Smooth muscle cell (in vitro differentiated cells): Measurements from ENCODE around the gene GEMIN7. TPM values are rescaled to one million over a fixed set of nuclear protein-coding genes. Genes with fewer than 3 reads are reported as not detected.

ENCODE experiments used
- DNase-seq: peaks from one replicate; lab custom pipeline; 2025; ENCODE audit not compliant: unreplicated experiment; lab: John Stamatoyannopoulos, UW
- H2AFZ ChIP-seq: fragments of 200-600 bp; sonication (generic); 2 replicates; pipeline ENCODE4 v1.6.0; 2016; ENCODE audit warnings: antibody characterized with exemption, low read depth, mild to moderate bottlenecking
- H3F3A ChIP-seq: fragments of 200-600 bp; sonication (generic); 2 replicates; pipeline ENCODE4 v1.6.0; 2017; ENCODE audit warnings: antibody characterized with exemption, low read depth
- H3K27ac ChIP-seq: fragments of 200-600 bp; sonication (generic); 2 replicates; pipeline ENCODE4 v1.5.1; 2016; ENCODE audit warnings: low read depth, mild to moderate bottlenecking
- H3K27me3 ChIP-seq: fragments of 200-600 bp; sonication (generic); 2 replicates; pipeline ENCODE4 v1.6.1; 2016; ENCODE audit warnings: low read depth, mild to moderate bottlenecking
- H3K36me3 ChIP-seq: fragments of 200-600 bp; sonication (generic); 2 replicates; pipeline ENCODE4 v1.5.1; 2016; ENCODE audit warnings: low read depth
- H3K4me1 ChIP-seq: fragments of 200-600 bp; sonication (generic); 2 replicates; pipeline ENCODE4 v1.5.1; 2016; ENCODE audit warnings: low read depth
- H3K4me2 ChIP-seq: fragments of 200-600 bp; sonication (generic); 2 replicates; pipeline ENCODE4 v1.6.0; 2016; ENCODE audit warnings: mild to moderate bottlenecking
- H3K4me3 ChIP-seq: fragments of 200-600 bp; sonication (generic); 2 replicates; pipeline ENCODE4 v1.5.1; 2016; ENCODE audit warnings: mild to moderate bottlenecking
- H3K79me2 ChIP-seq: fragments of 200-600 bp; sonication (generic); 2 replicates; pipeline ENCODE4 v1.6.0; 2016; ENCODE audit warnings: low read depth, mild to moderate bottlenecking
- H3K9ac ChIP-seq: fragments of 200-600 bp; sonication (generic); 2 replicates; pipeline ENCODE4 v1.6.0; 2016; ENCODE audit warnings: low read depth
- H3K9me3 ChIP-seq: fragments of 200-600 bp; sonication (generic); replicated peaks from 2 replicates; pipeline ENCODE4 v1.5.1; 2016; ENCODE audit warnings: low read depth
- H4K20me1 ChIP-seq: fragments of 200-600 bp; sonication (generic); 2 replicates; pipeline ENCODE4 v1.6.0; 2016; ENCODE audit warnings: low read depth
- WGBS: methylation state at CpG from one replicate; pipeline ENCODE4 v1.1.7; 2016; ENCODE audit warnings: low lambda C conversion rate; 5-methylcytosine and 5-hydroxymethylcytosine counted together
- polyA plus RNA-seq: library from polyadenylated mRNA; unstranded; fragments of >200 nt; fragmentation: Nextera tagmentation; extraction: Ambion mirVana; gene quantifications from 2 replicates; pipeline ENCODE4 v1.2.1, GENCODE V29; 2016
- total RNA-seq: library from RNA; depleted of rRNA; stranded (reverse); fragments of >200 nt; gene quantifications from 2 replicates; pipeline ENCODE4 v1.2.3, GENCODE V29; 2014
- TF ChIP-seq, protein P1 (sequence below): fragments of 200-600 bp; sonication (generic); IDR thresholded peaks from 2 replicates; pipeline ENCODE4 v1.5.1; 2017; ENCODE audit warnings: borderline replicate concordance, mild to moderate bottlenecking, antibody characterized with exemption; ENCODE audit not compliant: insufficient read depth, poor library complexity, severe bottlenecking

GEMIN7 gene
- total and polyA plus RNA-seq, 2 experiments from 2014 or later: 50.6 to 67.0 TPM

DNA sequence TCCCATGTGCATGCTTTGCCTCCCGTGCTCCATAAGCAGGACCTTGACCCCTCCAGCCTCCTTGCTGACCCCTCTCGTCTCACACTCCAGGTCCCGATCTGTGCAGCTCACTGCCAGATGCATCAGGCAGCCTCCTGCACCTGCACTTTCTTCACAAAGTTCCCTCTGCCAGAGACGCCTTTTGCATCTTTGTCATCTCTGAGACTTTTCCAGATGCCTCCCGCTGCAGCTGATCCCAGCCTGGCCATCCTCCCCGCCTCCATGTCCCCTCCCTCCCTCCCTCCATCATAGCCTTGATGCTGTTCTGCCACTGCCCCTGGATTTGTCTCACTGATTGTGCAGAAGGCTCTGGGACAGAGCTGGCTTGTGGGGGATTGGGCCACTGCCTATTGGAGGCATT, 43.8 kb downstream of the GEMIN7 start:
- H3K36me3 ChIP-seq: no peaks in the 10 kb centered on the region
- H3K4me3 ChIP-seq: no peak overlapping the region
- 93% methylated on average over 5 of the region's 6 CpGs for WGBS
- no peaks in the 10 kb centered on the region for H3F3A ChIP-seq
- H3K79me2 ChIP-seq: peaks cover 70% of the 10 kb centered on the region
- TF ChIP-seq, protein P1, sequence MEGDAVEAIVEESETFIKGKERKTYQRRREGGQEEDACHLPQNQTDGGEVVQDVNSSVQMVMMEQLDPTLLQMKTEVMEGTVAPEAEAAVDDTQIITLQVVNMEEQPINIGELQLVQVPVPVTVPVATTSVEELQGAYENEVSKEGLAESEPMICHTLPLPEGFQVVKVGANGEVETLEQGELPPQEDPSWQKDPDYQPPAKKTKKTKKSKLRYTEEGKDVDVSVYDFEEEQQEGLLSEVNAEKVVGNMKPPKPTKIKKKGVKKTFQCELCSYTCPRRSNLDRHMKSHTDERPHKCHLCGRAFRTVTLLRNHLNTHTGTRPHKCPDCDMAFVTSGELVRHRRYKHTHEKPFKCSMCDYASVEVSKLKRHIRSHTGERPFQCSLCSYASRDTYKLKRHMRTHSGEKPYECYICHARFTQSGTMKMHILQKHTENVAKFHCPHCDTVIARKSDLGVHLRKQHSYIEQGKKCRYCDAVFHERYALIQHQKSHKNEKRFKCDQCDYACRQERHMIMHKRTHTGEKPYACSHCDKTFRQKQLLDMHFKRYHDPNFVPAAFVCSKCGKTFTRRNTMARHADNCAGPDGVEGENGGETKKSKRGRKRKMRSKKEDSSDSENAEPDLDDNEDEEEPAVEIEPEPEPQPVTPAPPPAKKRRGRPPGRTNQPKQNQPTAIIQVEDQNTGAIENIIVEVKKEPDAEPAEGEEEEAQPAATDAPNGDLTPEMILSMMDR: no peak
- H2AFZ ChIP-seq: no peak overlapping the region
- H4K20me1 ChIP-seq: peaks cover 99% of the 10 kb centered on the region
- H3K9ac ChIP-seq: no peak overlapping the region
- no peaks in the 10 kb centered on the region for H3K9me3 ChIP-seq
- no peak overlapping the region for H3K4me2 ChIP-seq
- H3K4me1 ChIP-seq: no peaks in the 10 kb centered on the region
- H3K27me3 ChIP-seq: no peaks in the 10 kb centered on the region
- DNase-seq: no peak
- no peak overlapping the region for H3K27ac ChIP-seq

DNA sequence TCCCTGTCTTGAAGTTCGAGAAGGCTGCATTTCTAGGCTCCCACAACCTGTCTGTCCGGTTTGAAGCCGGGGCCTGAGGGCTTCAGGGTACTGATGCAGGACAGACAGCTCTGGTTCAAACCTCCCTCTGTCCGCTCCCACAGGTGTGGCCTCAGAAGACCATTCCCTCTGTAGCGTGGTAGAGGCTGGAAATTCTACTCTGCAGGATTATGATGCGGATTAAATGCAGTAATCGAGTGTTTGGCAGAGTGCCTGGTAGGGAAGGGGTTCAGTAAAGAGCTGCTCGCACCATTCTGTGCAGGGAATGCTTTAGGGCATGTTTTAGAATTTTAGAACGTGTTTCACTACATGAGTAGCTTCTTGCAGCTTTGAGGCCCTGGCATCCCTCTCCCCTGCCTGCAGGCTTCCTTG, 44.4 kb downstream of the GEMIN7 start:
- no peaks in the 10 kb centered on the region for H3K36me3 ChIP-seq
- TF ChIP-seq, protein P1: no peak
- H3K4me2 ChIP-seq: no peak overlapping the region
- H3K4me3 ChIP-seq: no peak overlapping the region
- H3K79me2 ChIP-seq: peaks cover 74% of the 10 kb centered on the region
- WGBS: 62% methylated on average over 9 of the region's 9 CpGs
- no peak for DNase-seq
- no peaks in the 10 kb centered on the region for H3K27me3 ChIP-seq
- H3K9ac ChIP-seq: no peak overlapping the region
- no peaks in the 10 kb centered on the region for H3F3A ChIP-seq
- no peak overlapping the region for H3K27ac ChIP-seq
- peaks cover 99% of the 10 kb centered on the region for H4K20me1 ChIP-seq
- no peak overlapping the region for H2AFZ ChIP-seq
- no peaks in the 10 kb centered on the region for H3K4me1 ChIP-seq
- no peaks in the 10 kb centered on the region for H3K9me3 ChIP-seq

DNA sequence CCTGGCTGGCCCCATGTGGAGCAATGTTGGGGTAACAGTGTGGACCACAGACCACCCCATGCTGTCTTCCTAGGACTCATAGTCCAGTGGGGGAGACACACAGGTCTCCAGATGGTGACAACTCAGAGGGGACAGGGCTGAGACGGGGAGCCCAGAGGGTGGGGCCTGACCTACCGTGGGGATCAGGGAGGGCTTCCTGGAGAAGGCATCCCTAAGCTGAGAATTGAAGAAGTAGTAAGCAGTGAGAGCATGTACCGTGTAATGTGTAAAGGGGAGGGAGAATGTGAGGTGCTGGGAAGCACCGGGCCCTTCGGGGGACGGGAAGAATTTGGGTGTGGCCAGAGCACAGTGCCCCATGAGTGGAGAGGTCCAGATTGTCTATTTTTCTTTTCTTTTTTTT, 45.0 kb downstream of the GEMIN7 start:
- TF ChIP-seq, protein P1: no peak
- Histone ChIP-seq H4K20me1 (peaks cover 99% of the 10 kb centered on the region), H3K4me3 (no peak overlapping the region), H3K4me1 (no peaks in the 10 kb centered on the region), H3K27ac (no peak overlapping the region), H3K9ac (no peak overlapping the region), H3F3A (no peaks in the 10 kb centered on the region), H3K27me3 (no peaks in the 10 kb centered on the region), H3K36me3 (no peaks in the 10 kb centered on the region), H3K79me2 (peaks cover 71% of the 10 kb centered on the region), H3K9me3 (no peaks in the 10 kb centered on the region), H3K4me2 (no peak overlapping the region), H2AFZ (no peak overlapping the region)
- 93% methylated on average over 6 of the region's 6 CpGs for WGBS
- no peak for DNase-seq

DNA sequence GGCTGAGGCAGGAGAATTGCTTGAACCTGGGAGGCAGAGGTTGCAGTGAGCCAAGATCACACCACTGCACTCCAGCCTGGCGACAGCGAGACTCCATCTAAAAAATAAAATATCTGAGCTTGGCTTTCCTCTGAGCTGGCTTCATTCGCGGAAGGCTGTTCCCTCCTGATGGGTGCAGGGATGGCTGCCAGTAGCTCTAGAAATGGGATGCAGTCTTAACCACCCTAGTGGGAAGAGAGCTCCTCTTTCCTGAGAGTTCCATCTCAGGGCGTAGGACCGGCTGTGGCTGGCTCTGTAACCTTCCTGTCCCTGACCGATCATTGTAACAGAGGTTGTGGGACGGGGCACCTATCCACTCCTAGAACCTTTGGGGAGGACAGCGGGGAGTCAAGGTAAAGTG, 46.3 kb downstream of the GEMIN7 start:
- Histone ChIP-seq H4K20me1 (peaks cover 99% of the 10 kb centered on the region), H3K27ac (no peak overlapping the region), H3K4me3 (no peak overlapping the region), H3K79me2 (peaks cover 65% of the 10 kb centered on the region), H3K27me3 (no peaks in the 10 kb centered on the region), H3K4me1 (no peaks in the 10 kb centered on the region), H3K4me2 (no peak overlapping the region), H3F3A (no peaks in the 10 kb centered on the region), H3K9me3 (no peaks in the 10 kb centered on the region), H2AFZ (no peak overlapping the region), H3K36me3 (no peaks in the 10 kb centered on the region), H3K9ac (no peak overlapping the region)
- TF ChIP-seq, protein P1: no peak
- no peak for DNase-seq
- 97% methylated on average over 9 of the region's 9 CpGs for WGBS
